Measurements from ENCODE around the gene PAK5.

PAK5 gene

DNA sequence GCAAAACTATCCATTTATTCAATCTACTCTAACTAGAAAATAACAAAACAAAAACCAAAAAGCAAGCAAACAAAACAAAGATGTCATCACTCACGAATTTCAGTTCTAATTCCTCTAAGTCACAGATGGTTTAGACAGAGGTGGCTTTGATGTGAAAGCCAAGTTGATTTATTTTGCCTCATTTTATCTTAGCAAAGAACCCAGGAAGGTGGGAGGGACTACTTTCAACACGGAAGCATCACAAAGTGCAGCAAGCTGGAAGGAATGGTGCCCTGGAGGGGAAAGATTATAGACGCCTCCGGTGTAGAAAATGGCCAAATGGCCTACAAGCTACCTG, 236.1 kb downstream of the PAK5 start:
- TF ChIP-seq, protein P1, sequence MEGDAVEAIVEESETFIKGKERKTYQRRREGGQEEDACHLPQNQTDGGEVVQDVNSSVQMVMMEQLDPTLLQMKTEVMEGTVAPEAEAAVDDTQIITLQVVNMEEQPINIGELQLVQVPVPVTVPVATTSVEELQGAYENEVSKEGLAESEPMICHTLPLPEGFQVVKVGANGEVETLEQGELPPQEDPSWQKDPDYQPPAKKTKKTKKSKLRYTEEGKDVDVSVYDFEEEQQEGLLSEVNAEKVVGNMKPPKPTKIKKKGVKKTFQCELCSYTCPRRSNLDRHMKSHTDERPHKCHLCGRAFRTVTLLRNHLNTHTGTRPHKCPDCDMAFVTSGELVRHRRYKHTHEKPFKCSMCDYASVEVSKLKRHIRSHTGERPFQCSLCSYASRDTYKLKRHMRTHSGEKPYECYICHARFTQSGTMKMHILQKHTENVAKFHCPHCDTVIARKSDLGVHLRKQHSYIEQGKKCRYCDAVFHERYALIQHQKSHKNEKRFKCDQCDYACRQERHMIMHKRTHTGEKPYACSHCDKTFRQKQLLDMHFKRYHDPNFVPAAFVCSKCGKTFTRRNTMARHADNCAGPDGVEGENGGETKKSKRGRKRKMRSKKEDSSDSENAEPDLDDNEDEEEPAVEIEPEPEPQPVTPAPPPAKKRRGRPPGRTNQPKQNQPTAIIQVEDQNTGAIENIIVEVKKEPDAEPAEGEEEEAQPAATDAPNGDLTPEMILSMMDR (conservative IDR thresholded peaks at IDR 0.05; ENCODE audit: control insufficient read depth, insufficient read depth, low read depth, low read length), result no peak
- DNase-seq (ENCODE audit: low read depth), result no peak
- no peak overlapping the region for H3K4me3 ChIP-seq (ENCODE audit: control insufficient read depth, low read depth, low read length)

DNA sequence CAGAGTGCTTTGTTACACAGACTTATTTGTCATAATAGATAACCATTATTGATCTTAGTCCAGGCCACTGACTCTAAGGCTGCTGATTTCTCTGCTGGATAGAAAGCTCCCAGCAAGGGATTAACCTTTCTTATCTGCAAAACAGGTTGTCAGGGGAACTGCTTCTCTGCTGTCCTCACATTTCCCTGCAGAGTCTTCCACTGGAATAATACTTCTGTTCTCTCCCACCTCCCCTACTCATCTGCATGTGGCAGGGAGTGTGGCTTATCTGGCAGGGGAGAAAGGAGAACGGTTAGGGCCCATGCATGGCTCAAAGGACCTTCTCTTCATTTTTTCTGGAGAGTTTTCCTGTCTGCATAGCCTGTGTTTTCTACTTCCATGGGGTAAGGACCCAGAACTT, 238.3 kb downstream of the PAK5 start:
- DNase-seq (ENCODE audit: low read depth), result no peak
- no peak overlapping the region for H3K4me3 ChIP-seq (ENCODE audit: control insufficient read depth, low read depth, low read length)
- TF ChIP-seq, protein P1 (conservative IDR thresholded peaks at IDR 0.05; ENCODE audit: control insufficient read depth, insufficient read depth, low read depth, low read length), result no peak

DNA sequence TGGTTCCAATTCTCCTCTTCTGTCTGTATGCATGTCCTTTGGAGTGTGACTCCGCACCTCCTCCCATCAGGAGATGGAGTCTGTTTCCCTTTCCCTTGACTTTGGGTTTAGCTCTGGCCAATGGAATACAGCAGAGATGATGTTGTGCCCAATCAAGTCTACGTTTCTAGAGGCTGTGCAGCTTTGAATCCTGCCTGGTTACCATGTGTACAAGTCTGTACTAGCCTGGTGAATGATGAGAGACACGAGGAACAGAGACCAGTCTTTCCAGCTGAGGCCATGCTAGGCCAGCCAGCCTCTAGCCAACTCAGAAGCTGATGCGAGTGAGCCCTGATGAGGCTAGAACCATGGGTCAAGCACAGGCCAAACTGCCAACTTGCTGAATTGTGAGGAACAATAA, 241.3 kb downstream of the PAK5 start:
- no peak overlapping the region for H3K4me3 ChIP-seq (ENCODE audit: control insufficient read depth, low read depth, low read length)
- no peak for DNase-seq (ENCODE audit: low read depth)

DNA sequence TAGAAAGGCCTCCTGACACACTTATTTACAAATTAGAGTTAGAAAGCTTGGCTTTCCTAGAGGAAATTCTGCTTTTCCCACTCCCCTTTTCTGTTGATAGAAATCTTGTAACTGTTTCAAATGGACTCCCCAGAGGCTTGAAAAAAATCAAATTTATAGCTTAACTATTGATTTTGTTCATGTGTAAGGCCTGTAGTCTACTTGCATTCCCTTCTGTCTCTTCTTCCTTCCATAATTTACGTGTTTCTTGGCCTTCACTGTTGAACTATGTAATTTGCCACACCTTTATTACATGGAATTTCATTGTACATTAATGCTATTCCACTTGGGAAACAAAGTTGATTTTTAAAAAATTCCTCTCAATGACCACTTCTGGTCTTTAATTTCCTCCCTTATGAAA, 243.1 kb downstream of the PAK5 start:
- no peak for DNase-seq (ENCODE audit: low read depth)
- TF ChIP-seq, protein P1 (conservative IDR thresholded peaks at IDR 0.05; ENCODE audit: control insufficient read depth, insufficient read depth, low read depth, low read length), result no peak
- no peak overlapping the region for H3K4me3 ChIP-seq (ENCODE audit: control insufficient read depth, low read depth, low read length)

More for the DNA sequence above, 241.3 kb downstream of the PAK5 start:
- TF ChIP-seq, protein P1 (conservative IDR thresholded peaks at IDR 0.05; ENCODE audit: control insufficient read depth, insufficient read depth, low read depth, low read length), result no peak

DNA sequence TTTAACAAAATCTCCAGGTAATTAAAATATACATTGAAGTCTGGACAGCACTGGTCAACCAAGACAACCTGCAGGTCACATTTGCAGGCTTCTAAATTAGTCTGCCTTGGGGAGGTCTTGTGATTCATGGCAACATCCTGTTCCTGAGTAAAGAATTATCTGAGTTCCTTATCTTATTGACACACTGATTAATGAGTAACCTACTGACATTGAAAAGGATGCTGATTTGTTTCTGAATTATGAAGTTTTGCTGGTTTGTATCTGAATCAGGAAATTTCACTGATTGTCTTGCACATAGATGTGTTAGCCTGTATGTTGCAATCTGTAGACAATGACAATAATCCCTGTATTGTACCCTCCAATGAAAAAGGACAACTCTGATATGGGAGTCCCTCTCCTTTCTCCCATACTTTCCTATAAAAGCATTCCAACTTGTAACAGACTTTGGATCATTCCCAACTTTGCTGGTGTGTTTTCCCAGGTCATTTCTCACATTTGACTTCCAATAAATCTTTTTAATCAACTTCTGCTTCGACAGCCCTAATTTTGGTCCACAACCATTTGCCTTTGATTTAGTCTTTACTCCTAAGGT, 244.5 kb downstream of the PAK5 start:
- TF ChIP-seq, protein P1 (conservative IDR thresholded peaks at IDR 0.05; ENCODE audit: control insufficient read depth, insufficient read depth, low read depth, low read length), result no peak
- H3K4me3 ChIP-seq (ENCODE audit: control insufficient read depth, low read depth, low read length), result no peak overlapping the region
- DNase-seq (ENCODE audit: low read depth), result no peak

DNA sequence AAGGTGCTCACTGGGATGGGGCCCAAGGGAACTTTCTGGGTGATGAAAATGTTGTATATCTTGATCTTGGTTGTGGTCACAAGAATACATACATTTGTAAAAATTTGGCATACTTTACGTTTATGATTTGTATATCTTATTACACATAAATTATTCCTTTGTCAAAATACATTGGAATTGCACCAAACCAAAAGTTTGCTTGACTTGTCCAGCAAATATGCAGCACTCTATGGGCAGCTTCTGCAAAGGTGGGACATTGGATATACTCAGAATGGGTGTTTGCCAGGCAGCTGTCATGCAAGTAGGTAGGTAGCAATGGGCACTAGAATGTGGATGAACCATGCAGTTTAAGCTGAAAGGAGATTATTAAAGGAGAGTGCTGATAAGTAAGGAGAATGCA, 246.5 kb downstream of the PAK5 start:
- no peak overlapping the region for H3K4me3 ChIP-seq (ENCODE audit: control insufficient read depth, low read depth, low read length)
- no peak for DNase-seq (ENCODE audit: low read depth)
- TF ChIP-seq, protein P1 (conservative IDR thresholded peaks at IDR 0.05; ENCODE audit: control insufficient read depth, insufficient read depth, low read depth, low read length), result no peak

DNA sequence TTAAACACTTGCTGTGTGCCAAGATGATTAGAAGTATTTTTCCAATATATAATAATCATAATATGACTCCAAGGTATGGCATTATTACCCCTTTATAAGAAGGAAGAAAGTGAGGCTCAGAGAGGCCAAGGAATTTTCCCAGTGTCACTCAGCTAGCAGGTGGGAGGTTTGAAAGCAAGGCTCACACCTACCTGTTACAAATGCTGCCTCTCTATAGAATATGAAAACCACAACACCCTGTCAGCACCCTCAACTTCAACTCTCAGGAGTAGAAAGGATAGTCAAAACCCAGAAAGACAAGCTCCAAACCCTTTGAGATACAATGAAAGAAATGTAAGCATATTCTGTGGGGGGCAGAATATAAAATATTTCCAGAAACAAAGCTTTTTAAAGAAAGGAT, 247.8 kb downstream of the PAK5 start:
- no peak overlapping the region for H3K4me3 ChIP-seq (ENCODE audit: control insufficient read depth, low read depth, low read length)
- DNase-seq (ENCODE audit: low read depth), result no peak
- TF ChIP-seq, protein P1 (conservative IDR thresholded peaks at IDR 0.05; ENCODE audit: control insufficient read depth, insufficient read depth, low read depth, low read length), result no peak

Measured in fibroblast of mammary gland (primary cell).